Nephron (organoid): ENCODE data around the gene IGF2R.

ENCODE experiments used
- H3K27ac Mint-ChIP-seq, 3 experiments: 2 replicates each; pipeline ENCODE4 v1.8.0; 2020; ENCODE audit warnings: mixed read lengths in 3 of 3, mild to moderate bottlenecking in 2 of 3, moderate library complexity in 1 of 3
- H3K27me3 Mint-ChIP-seq: 2 replicates; pipeline ENCODE4 v1.8.0; 2021; ENCODE audit warnings: low read depth, mild to moderate bottlenecking, moderate library complexity, mixed read lengths
- H3K36me3 Mint-ChIP-seq: 2 replicates; pipeline ENCODE4 v1.8.0; 2020; ENCODE audit warnings: low read depth, mixed read lengths
- H3K4me1 Mint-ChIP-seq: 2 replicates; pipeline ENCODE4 v1.8.0; 2020; ENCODE audit warnings: mixed read lengths
- H3K4me3 Mint-ChIP-seq, 3 experiments: 2 replicates each; pipeline ENCODE4 v1.8.0; 2020; ENCODE audit warnings: mild to moderate bottlenecking in 3 of 3, mixed read lengths in 3 of 3, moderate library complexity in 2 of 3
- H3K9me3 Mint-ChIP-seq: 2 replicates; pipeline ENCODE4 v1.8.0; 2020; ENCODE audit warnings: mixed read lengths
- TF ChIP-seq, protein P1 (sequence below), 3 experiments: fragments of 200-600 bp; sonication (generic); IDR thresholded peaks; one replicate each; pipeline ENCODE4 v1.5.0; 2021; ENCODE audit warnings: antibody characterized with exemption in 3 of 3; ENCODE audit not compliant: unreplicated experiment in 3 of 3

The IGF2R gene

DNA sequence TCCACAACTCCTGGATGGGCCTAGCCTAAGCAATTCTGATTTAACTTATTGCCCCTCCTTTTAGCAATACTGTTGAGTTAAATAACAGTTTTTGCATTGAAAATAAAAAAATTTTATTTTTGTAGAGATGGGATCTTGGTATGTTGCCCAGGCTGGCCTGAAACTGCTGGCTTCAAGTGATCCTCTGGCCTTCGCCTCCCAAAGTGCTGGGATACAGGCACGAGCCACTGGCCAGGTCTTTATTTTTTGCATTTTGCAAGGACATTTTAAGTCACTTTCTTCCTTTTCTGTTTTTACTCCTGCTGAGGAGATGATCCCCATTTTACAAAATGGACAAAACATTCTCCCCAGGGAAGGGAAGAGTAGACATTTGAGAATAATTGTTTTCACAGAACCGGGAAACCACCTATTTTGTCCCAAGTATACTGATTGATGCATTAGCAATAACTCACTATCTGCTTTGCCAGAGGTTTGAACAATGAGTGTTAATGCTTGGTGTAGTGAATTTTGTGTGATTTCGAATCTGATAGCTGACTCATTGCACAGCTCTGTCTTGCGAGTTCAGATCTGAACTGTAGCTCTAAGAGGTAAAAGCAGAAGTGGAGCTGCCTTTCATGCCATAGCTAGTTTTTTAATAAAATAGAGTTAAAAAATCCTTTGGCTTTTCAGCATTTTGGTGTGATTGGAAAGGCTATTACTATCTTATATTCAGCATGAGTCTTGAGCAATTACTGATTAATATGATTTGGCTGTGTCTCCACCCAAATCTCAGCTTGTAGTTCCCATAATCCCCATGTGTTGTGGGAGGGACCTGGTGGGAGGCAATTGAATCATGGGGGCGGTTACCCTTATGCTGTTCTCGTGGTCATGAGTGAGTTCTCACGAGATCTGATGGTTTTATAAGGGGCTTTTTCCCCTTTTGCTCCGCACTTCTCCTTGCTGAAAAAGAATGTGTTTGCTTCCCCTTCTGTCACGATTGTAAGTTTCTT, 20.9 kb downstream of the IGF2R start:
- Mint-ChIP-seq H3K27ac (peak overlapping the region in 1 of 3 experiments; percentile 44), H3K4me3 (no peak overlapping the region), H3K36me3 (peaks cover 35% of the 10 kb centered on the region), H3K9me3 (peaks cover 6% of the 10 kb centered on the region), H3K4me1 (peaks cover 39% of the 10 kb centered on the region), H3K27me3 (no peaks in the 10 kb centered on the region)
- TF ChIP-seq, protein P1, sequence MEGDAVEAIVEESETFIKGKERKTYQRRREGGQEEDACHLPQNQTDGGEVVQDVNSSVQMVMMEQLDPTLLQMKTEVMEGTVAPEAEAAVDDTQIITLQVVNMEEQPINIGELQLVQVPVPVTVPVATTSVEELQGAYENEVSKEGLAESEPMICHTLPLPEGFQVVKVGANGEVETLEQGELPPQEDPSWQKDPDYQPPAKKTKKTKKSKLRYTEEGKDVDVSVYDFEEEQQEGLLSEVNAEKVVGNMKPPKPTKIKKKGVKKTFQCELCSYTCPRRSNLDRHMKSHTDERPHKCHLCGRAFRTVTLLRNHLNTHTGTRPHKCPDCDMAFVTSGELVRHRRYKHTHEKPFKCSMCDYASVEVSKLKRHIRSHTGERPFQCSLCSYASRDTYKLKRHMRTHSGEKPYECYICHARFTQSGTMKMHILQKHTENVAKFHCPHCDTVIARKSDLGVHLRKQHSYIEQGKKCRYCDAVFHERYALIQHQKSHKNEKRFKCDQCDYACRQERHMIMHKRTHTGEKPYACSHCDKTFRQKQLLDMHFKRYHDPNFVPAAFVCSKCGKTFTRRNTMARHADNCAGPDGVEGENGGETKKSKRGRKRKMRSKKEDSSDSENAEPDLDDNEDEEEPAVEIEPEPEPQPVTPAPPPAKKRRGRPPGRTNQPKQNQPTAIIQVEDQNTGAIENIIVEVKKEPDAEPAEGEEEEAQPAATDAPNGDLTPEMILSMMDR (IDR thresholded peaks at IDR 0.05; ENCODE audit: unreplicated experiment in 3 of 3), result no peak

DNA sequence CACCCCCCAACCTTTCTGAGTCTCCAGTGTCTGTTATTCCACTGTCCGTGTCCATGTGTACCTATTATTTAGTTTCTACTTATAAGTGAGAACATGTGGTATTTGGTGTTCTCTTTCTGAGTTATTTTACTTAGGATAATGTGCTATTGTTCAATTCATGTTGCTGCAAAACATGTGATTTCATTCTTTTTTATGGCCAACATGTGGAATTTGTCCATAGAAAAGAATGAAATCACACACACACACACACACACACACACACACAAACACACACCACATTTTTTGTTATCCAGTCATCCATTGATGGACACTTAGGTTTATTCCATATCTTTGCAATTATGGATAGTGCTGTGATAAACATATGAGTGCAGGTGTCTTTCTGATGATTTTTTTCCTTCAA, 23.5 kb downstream of the IGF2R start:
- peaks cover 51% of the 10 kb centered on the region for H3K36me3 Mint-ChIP-seq
- peaks cover 28% of the 10 kb centered on the region for H3K4me1 Mint-ChIP-seq
- TF ChIP-seq, protein P1 (IDR thresholded peaks at IDR 0.05; ENCODE audit: unreplicated experiment in 3 of 3), result no peak
- no peak overlapping the region for H3K27ac Mint-ChIP-seq
- peaks cover 8% of the 10 kb centered on the region for H3K9me3 Mint-ChIP-seq
- H3K4me3 Mint-ChIP-seq, result no peak overlapping the region
- no peaks in the 10 kb centered on the region for H3K27me3 Mint-ChIP-seq

DNA sequence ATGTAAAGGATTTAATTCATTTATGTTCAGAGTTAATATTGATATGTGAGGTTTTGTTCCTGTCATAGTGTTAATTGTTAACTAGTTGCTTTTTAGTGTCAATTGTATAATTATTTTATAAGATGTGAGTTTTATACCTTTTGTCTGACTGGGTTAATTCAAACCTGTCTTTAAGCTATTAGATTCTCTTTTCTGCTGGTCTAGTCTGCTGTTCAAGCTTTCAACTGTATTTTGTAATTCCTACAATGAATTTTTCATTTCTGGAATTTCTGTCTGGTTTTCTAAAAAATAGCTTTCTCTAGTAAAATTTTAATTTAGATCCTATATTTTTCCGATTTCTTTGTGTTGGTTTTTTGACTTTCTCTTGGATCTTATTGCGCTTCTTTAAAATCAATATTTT, 26.5 kb downstream of the IGF2R start:
- peaks cover 14% of the 10 kb centered on the region for H3K4me1 Mint-ChIP-seq
- H3K9me3 Mint-ChIP-seq, result peaks cover 8% of the 10 kb centered on the region
- H3K4me3 Mint-ChIP-seq, result no peak overlapping the region
- no peak overlapping the region for H3K27ac Mint-ChIP-seq
- no peaks in the 10 kb centered on the region for H3K27me3 Mint-ChIP-seq
- TF ChIP-seq, protein P1 (IDR thresholded peaks at IDR 0.05; ENCODE audit: unreplicated experiment in 3 of 3), result no peak
- H3K36me3 Mint-ChIP-seq, result peaks cover 79% of the 10 kb centered on the region

DNA sequence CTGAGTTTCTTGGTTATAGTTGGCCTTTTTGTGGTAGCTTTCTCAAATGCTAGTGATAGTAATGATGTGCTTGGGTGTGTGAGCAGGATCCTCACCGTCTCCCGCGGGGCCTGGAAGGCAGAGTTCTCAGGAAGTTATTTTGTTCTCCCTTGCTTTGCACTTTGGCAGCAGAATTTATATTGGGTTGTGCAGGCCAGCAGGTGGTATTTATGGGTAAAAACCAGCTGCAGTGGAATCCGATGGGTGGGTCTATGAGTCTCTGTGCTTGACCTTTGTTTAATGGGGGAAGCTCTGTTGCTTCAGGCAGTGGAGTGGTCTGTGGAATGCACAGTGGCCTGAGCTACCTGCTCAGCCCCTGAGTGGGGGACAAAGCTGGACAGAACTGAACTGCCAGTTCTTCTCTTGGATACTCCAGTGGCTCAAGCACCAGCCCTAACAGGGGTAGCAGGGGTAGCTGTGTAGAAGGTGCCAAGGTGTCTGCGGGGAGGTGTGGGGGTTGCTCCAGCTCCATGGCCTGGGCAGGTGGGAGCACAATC, 27.3 kb downstream of the IGF2R start:
- Mint-ChIP-seq H3K4me1 (peaks cover 13% of the 10 kb centered on the region), H3K27ac (peak overlapping the region; percentile 27 to 83 (median 36)), H3K9me3 (peaks cover 8% of the 10 kb centered on the region), H3K27me3 (no peaks in the 10 kb centered on the region), H3K4me3 (no peak overlapping the region), H3K36me3 (peaks cover 81% of the 10 kb centered on the region)
- TF ChIP-seq, protein P1 (IDR thresholded peaks at IDR 0.05; ENCODE audit: unreplicated experiment in 3 of 3), result no peak

DNA sequence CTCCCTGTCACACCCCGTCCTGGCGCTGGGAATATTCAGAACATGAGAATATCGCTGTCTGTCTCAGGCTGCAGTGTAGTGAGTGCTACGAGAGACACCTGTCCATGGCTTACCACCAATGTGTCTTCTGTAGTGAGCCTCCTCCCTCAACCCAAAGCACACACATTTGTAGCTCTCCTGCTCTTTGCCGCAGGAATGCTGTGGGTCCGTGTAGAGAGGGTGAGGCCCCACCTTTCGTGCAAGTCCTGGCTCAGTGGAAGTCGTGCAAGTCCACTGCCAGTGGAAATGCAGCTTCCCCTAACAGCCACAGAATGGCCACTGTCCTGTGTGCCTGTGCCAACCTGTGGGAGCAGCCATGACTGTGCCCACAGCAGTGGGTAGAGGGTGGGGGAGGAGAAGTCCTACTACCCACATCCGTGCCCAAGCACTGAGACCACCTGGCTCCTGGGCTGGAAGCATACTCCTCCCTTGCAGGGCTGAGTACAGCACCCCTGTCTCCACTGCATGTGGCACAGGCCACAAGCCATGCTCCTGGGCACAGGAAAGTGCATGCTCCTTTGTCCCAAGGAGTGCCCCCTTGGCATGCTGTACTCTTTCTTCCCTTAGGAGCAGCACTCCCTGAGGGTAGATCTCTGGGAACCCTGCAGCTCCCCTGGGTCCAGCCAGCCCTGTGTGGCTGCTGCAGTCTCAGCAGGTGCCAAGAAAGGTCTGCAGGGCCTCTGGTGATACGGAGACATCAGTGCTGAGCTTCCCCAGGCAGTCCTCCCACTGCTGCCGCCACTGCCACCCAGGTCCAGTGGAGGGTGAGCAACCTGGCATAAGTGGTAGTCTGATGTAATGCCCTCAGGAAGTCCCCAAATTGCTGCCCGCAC, 28.0 kb downstream of the IGF2R start:
- Mint-ChIP-seq H3K27ac (peak overlapping the region in 1 of 3 experiments; percentile 83), H3K36me3 (peaks cover 76% of the 10 kb centered on the region), H3K27me3 (no peaks in the 10 kb centered on the region), H3K4me3 (no peak overlapping the region), H3K4me1 (peaks cover 7% of the 10 kb centered on the region), H3K9me3 (peaks cover 8% of the 10 kb centered on the region)
- TF ChIP-seq, protein P1 (IDR thresholded peaks at IDR 0.05; ENCODE audit: unreplicated experiment in 3 of 3), result no peak
